ENCODE results near the gene PLBD1. TPM values are rescaled to one million over a fixed set of nuclear protein-coding genes. Genes with fewer than 3 reads are reported as not detected.

Gene PLBD1
- total and polyA plus RNA-seq, 4 donors: 1.4 to 7.5 (median 4.2) TPM

- Histone ChIP-seq H3K9ac (ENCODE audit: low read depth in 1 of 2, low read length in 2 of 2) (no peak overlapping the region), H3K4me1 (ENCODE audit: control insufficient read depth in 4 of 4, insufficient read depth in 4 of 4, low read length in 3 of 4) (no peaks in the 10 kb centered on the region), H3K4me3 (ENCODE audit: low read depth in 1 of 3, low read length in 3 of 3) (no peak overlapping the region), H3K36me3 (ENCODE audit: control insufficient read depth in 4 of 4, insufficient read depth in 3 of 4, low read depth in 1 of 4, low read length in 3 of 4) (no peaks in the 10 kb centered on the region), H3K27me3 (ENCODE audit: control insufficient read depth in 4 of 4, insufficient read depth in 4 of 4, low read length in 3 of 4) (no peaks in the 10 kb centered on the region), H3K27ac (ENCODE audit: low read depth in 1 of 2, low read length in 2 of 2) (no peak overlapping the region), H3K9me3 (ENCODE audit: control insufficient read depth in 4 of 4, low read length in 3 of 4) (no peaks in the 10 kb centered on the region)
- 91% methylated on average over 10 of the region's 10 CpGs for WGBS
- TF ChIP-seq YY1 (IDR thresholded peaks at IDR 0.05) (no peak), GABPA (IDR thresholded peaks at IDR 0.05 in 1 of 2, conservative IDR thresholded peaks at IDR 0.05 in 1 of 2) (no peak), FOXA2 (IDR thresholded peaks at IDR 0.05) (no peak), HNF4G (IDR thresholded peaks at IDR 0.05) (no peak), TAF1 (conservative IDR thresholded peaks at IDR 0.05) (no peak), CTCF (IDR thresholded peaks at IDR 0.05; ENCODE audit: low read depth, low read length, missing input control) (no peak), HNF4A (conservative IDR thresholded peaks at IDR 0.05) (no peak), EGR1 (IDR thresholded peaks at IDR 0.05; ENCODE audit: low read depth in 2 of 2) (no peak), JUND (IDR thresholded peaks at IDR 0.05) (no peak), NR2F2 (IDR thresholded peaks at IDR 0.05) (no peak), RXRA (IDR thresholded peaks at IDR 0.05) (no peak), FOXA1 (IDR thresholded peaks at IDR 0.05) (no peak), MAX (IDR thresholded peaks at IDR 0.05) (no peak), RAD21 (IDR thresholded peaks at IDR 0.05) (no peak), SP1 (IDR thresholded peaks at IDR 0.05) (no peak), ZBTB33 (IDR thresholded peaks at IDR 0.05) (no peak), REST (IDR thresholded peaks at IDR 0.05) (no peak), ATF3 (IDR thresholded peaks at IDR 0.05) (no peak)
- no peak for DNase-seq (ENCODE audit: low spot score)
Measured at GRCh38 chr12:14532152-14532551, 35.5 kb downstream of the PLBD1 start.
